HUDEP-2 (cell line): Measurements from ENCODE around the gene TAOK1.
"Not testable (repeated sequence)": the region's sequence is repeated elsewhere in the genome, so short reads cannot be mapped to it uniquely, and the experiment has no call there.

Experiments used
- DNase-seq, 76 experiments: peaks; one replicate each; lab custom pipeline; 2025; ENCODE audit not compliant: unreplicated experiment in 76 of 76; lab: John Stamatoyannopoulos, UW

TAOK1 gene

GRCh38 chr17:29389982-29390850 lies at the start of gene TAOK1:
TAOK1 (plus strand) TSS chr17:29390363; CDS start chr17:29451549, 61,186 bp downstream.
- DNase-seq = peak in 75 of 76 experiments; percentile 33 to 99 (median 96)

DNA sequence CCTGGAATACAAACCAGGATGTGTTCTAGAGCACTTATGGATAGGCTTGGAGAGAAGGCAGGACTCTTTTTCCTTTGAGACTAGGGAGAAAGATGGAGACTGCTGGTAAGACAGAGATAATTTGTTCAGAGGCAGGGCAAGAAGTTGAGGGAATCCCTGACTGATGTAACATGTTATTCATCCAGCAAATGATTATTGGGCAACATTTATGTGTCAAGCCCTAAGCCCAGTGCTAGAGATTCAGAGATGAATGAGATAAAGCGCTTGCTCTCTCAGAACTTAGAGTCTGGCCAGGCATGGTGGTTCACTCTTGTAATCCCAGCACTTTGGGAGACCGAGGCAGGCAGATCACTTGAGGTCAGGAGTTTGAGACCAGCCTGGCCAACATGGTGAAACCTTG lies 48.4 kb upstream of the TAOK1 start:
- no peak for DNase-seq

GRCh38 chr17:29342158-29342765 lies 47.9 kb upstream of the TAOK1 start:
- no peak for DNase-seq

DNA sequence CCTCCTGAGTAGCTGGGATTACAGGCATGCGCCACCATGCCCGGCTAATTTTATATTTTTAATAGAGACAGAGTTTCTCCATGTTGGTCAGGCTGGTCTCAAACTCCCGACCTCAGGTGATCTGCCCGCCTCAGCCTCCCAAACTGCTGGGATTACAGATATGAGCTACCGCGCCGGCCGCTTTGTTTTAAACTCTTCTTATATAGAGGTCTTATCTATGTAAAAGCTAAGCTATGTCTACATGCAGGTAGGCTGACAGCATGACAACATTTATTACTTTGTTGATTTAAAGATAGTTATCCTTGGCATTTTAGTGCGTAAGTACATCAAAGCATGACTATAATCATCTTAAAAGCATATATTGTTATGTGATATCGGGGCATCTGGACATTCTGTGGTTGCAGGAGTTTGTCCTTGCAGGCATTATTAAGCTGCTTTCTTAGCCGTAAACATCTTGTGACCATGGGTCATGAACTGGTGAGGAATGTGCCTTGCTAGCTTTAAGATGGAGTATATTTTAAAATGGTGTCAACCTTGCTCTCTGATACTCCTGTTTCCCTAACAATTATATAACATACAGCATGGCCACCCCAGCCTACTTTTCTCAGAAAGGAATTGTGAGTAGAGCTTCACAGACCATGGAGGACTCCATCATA lies 45.8 kb upstream of the TAOK1 start:
- no peak for DNase-seq

DNA sequence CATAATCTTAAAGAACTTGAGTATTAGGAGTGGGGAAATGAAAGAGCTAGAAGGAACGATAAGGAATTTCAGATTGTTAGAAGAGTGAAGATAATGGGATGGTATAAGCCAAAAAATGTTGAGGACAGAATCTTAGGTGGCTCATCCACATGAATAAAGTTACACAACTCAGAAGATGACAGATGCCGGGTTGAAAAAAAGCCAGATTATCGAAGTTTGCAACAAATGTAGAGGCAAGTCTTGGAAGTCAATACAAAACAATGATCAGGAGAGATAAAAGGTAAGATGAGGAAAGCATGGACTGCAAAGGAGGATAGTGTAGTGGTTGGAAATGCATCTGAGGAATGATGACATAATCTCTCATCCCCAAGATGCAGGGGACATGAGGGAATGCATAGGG lies 45.1 kb upstream of the TAOK1 start:
- no peak for DNase-seq

GRCh38 chr17:29345470-29345869 lies 44.7 kb upstream of the TAOK1 start:
- not testable (repeated sequence) for DNase-seq

DNA sequence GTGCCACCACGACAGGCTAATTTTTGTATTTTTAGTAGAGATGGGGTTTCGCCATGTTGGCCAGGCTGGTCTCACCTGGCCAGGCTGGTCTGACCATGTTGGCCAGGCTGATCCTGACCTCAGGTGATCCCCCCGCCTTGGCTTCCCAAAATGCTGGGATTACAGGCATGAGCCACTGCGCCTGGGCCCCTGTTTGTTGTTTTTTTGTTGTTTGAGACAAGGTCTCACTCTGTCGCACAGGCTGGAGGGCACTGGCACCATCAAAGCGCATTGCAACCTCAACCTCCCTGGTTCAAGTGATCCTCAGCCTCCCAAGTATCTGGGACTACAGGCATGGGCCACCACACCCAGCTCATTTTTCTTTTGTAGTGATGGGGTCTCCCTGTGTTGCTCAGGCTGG lies 43.7 kb upstream of the TAOK1 start:
- DNase-seq = no peak

GRCh38 chr17:29347831-29348629 lies 42.1 kb upstream of the TAOK1 start:
- DNase-seq = no peak

- no peak for DNase-seq
Measured at GRCh38 chr17:29349409-29349808, 40.8 kb upstream of the TAOK1 start.

GRCh38 chr17:29352146-29352545 lies 38.0 kb upstream of the TAOK1 start:
- no peak for DNase-seq

- no peak for DNase-seq
Measured at GRCh38 chr17:29357232-29357631, 32.9 kb upstream of the TAOK1 start.

GRCh38 chr17:29357821-29358232 lies 32.3 kb upstream of the TAOK1 start:
- DNase-seq = no peak

- no peak for DNase-seq
Measured at GRCh38 chr17:29358416-29358815, 31.7 kb upstream of the TAOK1 start.

- DNase-seq = no peak
Measured at GRCh38 chr17:29359777-29360176, 30.4 kb upstream of the TAOK1 start.

DNA sequence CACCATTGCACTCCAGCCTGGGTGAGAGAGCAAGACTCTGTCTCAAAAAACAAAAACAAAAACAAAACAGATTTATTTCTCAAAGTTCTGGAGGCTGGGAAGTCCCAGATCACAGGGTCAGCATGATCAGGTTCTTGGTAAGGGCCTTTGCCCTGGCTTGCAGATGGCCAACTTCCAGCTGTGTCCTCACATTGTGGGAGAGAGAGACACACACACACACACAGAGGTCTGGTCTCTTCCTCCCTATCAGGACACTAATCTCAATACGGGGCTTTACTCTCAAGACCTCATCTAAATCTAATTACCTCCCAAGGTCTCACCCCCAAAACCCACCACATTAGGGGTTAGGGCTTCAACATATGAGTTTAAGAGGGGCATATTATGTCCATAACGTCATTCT lies 26.4 kb upstream of the TAOK1 start:
- DNase-seq = no peak

DNA sequence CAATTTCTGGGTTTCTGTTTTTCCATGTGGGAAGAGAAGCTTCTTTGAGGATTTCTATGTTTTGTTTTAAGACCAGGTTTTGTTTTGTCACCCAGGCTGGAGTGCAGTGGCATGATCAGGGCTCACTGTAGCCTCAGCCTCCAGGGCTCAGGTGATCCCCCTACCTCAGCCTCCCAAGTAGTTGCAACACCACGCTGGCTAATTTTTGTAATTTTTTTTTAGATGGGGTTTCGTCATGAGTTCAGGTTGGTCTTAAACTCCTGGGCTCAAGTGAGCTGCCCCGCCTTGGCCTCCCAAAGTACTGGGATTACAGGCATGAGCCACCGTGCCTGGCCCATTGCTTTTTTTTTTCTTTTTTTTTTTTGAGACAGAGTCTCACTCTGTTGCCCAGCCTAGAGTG lies 25.5 kb upstream of the TAOK1 start:
- no peak for DNase-seq

DNA sequence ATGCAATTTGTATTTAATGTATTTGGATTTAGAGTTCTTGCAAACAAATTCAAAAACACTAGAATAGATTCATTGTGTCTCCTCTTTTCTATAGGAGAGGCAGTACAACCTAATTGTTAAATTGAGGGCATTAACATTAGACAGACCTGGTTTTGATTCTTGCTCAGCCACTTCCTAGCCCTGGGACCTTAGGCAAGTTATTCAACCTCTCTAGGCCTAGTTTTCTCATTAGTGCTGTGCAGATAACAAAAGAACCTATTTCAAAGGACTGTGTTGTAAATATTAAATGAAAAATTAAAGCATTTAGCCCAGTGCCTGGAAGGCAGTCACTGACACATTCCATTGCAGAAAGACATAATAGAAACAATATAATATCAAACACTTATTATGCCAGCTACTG lies 22.0 kb upstream of the TAOK1 start:
- DNase-seq = no peak

DNA sequence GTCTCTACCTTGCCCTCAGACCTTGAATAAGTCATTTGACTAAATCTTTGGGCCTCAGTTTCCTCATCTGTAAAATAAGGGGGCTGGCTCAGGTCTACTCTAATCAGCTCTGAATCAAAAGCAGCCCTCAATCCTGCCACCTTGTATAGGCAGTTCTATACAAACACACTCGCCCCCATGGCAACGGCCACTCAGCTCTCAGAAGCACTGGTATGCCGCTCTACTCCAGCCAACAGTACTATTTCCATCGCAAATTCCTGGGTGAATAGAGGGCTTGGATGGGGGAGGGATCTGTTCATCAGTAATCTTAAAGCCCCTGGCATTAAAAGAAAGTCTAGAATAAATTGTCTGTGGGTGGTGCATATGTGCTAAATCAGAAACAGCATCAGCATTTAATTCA lies 21.2 kb upstream of the TAOK1 start:
- no peak for DNase-seq

DNA sequence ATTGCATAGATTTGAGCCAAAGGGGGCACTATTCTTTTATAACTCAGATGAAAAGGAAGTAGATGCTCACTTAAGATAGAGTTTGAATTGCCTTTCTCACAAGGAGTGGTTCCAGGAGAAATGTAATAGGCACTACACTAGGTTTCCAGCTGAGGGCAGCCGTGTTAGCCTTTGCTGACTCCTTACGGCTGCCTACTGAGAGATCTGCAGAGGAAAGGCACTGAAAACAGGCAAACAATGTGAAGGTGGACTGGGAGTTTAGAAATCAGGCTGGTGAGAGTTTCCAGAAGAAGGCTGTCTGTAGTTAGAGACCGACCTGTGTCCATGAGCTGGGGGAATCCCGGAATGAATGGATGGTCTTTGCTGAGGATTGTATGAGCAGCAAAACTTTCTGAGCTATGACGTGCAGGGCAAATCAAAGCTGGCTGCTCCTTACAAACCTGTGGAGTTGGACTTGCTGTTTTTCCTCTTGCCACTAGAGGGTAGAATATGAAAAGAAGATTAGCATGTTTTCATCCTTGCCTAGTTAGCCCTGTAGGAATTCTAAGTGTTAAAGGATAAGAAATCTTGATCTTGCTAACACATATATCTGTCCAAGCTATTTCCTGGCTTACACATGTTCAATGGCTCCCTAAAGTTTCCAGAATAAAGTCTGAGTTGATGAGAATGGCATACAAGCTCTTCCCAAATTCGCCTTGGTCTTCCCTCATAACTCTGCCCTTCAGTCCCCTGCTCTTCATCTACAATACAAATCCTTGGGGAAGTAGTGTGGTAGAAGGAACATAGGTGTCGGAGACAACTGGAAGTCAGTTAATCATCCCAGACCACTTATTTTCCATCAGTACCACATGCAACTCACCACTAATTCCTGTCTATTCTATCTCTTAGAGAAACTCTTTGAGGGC lies 20.1 kb upstream of the TAOK1 start:
- peak in 27 of 76 experiments; percentile 2 to 47 (median 17) for DNase-seq
